Ectodermal cell (in vitro differentiated cells): ENCODE results near the gene KIAA2012.

Experiments
- H3K27ac ChIP-seq: 2 replicates; pipeline ENCODE4 v1.7.0; 2013; ENCODE audit warnings: mild to moderate bottlenecking, low read depth, low read length; ENCODE audit not compliant: insufficient read depth, poor library complexity, severe bottlenecking
- H3K27me3 ChIP-seq: 2 replicates; pipeline ENCODE4 v1.7.0; 2013; ENCODE audit warnings: mild to moderate bottlenecking, low read length; ENCODE audit not compliant: insufficient read depth, control insufficient read depth, poor library complexity, severe bottlenecking
- H3K36me3 ChIP-seq: one replicate; pipeline ENCODE4 v1.7.0; 2013; ENCODE audit warnings: low read length; ENCODE audit not compliant: control insufficient read depth, insufficient read depth
- H3K4me1 ChIP-seq: one replicate; pipeline ENCODE4 v1.7.0; 2013; ENCODE audit warnings: low read length; ENCODE audit not compliant: control insufficient read depth, insufficient read depth
- H3K4me3 ChIP-seq: 2 replicates; pipeline ENCODE4 v1.7.0; 2013; ENCODE audit warnings: low read depth, low read length, control low read depth; ENCODE audit not compliant: insufficient read depth
- H3K9me3 ChIP-seq: 2 replicates; pipeline ENCODE4 v1.7.0; 2013; ENCODE audit warnings: mild to moderate bottlenecking, low read length, moderate library complexity; ENCODE audit not compliant: control insufficient read depth
- WGBS, 2 experiments: methylation state at CpG; one replicate each; pipeline ENCODE4 v1.1.7; 2013; ENCODE audit warnings: missing lambda C conversion rate in 2 of 2; 5-methylcytosine and 5-hydroxymethylcytosine counted together

KIAA2012 gene

DNA sequence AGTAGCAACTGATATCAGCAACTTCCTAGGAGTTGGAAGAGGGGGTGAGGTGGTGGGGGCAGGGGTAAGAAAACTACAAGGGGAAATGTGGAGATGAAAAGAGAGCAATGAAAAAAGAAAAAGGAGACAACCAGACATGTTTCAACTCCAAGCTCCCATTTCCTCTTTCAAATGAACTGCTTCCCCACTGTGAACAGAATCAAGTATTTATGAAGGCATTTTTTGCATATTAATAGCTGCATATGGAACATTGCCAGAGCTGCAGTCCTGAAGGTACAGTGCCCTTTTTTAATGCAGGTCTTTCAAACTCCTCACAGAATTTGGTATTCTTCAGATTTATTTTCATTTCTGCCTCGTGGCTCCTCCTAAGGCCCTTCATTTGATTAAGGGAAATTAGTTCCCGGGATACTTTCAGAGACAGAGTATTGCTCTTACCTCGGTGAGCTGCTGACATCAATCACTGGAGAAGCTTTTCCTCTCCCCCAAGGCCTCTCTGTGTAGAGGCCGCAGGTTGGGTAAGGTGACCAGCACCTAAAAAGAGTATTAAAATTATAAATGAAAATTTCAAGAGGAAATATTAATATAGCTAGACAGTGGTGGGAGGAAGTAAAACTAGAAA, 68.4 kb downstream of the KIAA2012 start:
- no peak overlapping the region for H3K4me3 ChIP-seq
- no peaks in the 10 kb centered on the region for H3K36me3 ChIP-seq
- no peaks in the 10 kb centered on the region for H3K27me3 ChIP-seq
- H3K4me1 ChIP-seq: peaks cover 17% of the 10 kb centered on the region
- H3K9me3 ChIP-seq: no peaks in the 10 kb centered on the region
- 53 to 63% methylated on average over 3 of the region's 4 CpGs for WGBS, 2 experiments
- no peak overlapping the region for H3K27ac ChIP-seq

DNA sequence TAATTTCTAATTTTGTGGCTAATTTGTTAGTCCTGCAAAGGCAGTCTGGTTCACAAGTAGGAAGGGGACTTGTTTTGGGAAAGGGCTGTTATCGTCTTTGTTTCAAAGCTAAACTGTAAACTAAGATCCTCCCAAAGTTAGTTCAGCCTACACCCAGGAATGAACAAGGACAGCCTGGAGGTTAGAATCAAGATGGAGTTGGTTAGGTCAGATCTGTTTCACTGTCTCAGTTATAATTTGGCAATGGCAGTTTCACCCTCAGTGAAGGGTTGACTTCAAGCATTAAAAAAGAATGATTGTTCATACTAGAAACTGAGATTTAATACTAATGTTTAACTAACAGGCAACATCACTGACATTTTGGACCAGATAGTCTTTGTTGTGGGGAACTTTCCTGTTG, 69.5 kb downstream of the KIAA2012 start:
- Histone ChIP-seq H3K27me3 (no peaks in the 10 kb centered on the region), H3K27ac (no peak overlapping the region), H3K9me3 (no peaks in the 10 kb centered on the region), H3K4me3 (no peak overlapping the region), H3K36me3 (no peaks in the 10 kb centered on the region), H3K4me1 (peaks cover 26% of the 10 kb centered on the region)
- WGBS, 2 experiments: 94 to 100% methylated on average over 1 of the region's 1 CpG

- WGBS, 2 experiments: 47 to 59% methylated on average over 4 of the region's 4 CpGs
- no peak overlapping the region for H3K4me3 ChIP-seq
- no peaks in the 10 kb centered on the region for H3K27me3 ChIP-seq
- no peak overlapping the region for H3K27ac ChIP-seq
- H3K4me1 ChIP-seq: peaks cover 48% of the 10 kb centered on the region
- no peaks in the 10 kb centered on the region for H3K36me3 ChIP-seq
- H3K9me3 ChIP-seq: no peaks in the 10 kb centered on the region
Observed at GRCh38 chr2:202147775-202148174, 74.7 kb downstream of the KIAA2012 start.

DNA sequence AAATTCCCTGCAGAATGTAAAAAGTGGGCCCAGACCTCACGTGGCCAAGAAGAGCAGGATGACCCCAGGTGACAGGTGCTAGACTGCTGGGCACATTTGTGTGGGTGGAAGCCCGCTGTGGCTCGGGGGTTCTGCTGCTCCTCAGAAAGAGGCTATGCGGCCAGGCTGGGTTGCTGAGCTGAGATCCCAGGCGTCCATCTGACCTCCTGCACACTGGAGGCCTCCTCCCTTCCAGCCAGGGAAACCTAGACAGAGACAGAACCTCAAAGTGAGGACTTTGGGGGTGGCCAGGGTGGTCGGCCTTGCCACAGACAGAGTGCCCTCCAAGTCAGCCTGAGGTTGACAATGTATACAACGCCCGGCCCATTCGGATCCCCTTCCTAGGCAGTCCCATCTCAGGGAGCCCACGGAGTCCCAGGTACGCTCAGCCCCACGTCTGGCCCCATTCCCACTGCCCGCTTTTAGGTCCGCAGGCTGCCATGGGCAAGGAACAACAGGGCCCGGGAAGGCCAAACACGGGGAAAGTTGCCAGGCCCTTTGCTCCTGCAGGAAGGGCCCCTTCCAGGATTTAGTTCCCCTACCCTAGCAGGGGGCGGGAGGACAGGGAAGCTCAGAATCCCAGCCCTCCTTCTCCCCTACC, 75.6 kb downstream of the KIAA2012 start:
- Histone ChIP-seq H3K36me3 (no peaks in the 10 kb centered on the region), H3K4me3 (no peak overlapping the region), H3K27me3 (no peaks in the 10 kb centered on the region), H3K27ac (peak overlapping the region; percentile 93), H3K9me3 (no peaks in the 10 kb centered on the region), H3K4me1 (peaks cover 50% of the 10 kb centered on the region)
- WGBS, 2 experiments: 47 to 49% methylated on average over 17 of the region's 17 CpGs

DNA sequence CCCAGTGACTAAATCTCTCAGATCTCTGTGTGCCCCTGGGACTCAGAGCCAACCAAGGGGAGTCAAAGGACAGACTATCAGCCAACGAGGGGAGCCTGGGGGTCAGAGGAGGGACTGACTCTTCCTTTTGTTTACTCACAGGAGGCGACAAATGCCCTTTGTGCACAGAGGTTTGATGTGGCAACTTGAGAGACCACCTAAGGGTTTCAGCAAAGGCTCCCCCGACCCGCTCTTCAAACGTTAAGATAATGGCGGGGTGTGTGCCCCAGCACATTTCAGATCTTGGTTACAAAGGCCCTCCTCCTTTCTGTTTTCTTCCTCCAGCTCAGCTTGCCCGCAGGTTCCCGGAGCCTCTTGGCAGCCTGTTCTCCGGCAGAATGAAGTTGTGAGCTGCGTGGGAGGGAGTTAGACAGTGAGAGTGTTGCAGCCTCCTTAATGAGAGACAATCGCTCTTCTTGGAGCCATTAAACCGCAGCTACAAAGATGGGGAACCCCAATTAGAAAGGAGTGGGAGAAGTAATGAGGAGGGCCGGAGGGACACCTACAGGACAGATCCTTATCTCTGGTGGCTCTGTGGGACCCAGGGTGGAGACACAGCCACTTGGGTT, 76.2 kb downstream of the KIAA2012 start:
- Histone ChIP-seq H3K27ac (peak overlapping the region; percentile 93), H3K36me3 (no peaks in the 10 kb centered on the region), H3K27me3 (no peaks in the 10 kb centered on the region), H3K4me3 (no peak overlapping the region), H3K4me1 (peaks cover 51% of the 10 kb centered on the region), H3K9me3 (no peaks in the 10 kb centered on the region)
- 1 to 3% methylated on average over 13 of the region's 13 CpGs for WGBS, 2 experiments

DNA sequence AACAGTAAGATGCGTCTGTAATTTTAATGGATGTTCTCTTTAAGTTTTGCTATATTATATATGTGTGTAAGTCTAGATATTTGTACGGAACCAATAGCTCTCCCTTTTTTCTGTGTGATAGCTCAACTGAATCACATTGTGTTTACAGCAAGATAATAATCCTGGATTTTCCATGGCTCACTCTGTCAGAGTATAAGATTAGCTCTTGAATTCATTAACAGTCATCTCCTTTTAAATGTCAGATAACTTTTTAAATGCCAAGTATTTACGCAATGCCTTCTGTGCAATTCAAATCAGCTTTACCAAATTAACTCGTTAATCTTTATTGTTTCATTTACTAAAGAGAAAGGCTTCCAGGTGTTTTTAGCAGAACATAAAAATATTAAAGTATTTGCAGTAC, 76.9 kb downstream of the KIAA2012 start:
- no peak overlapping the region for H3K4me3 ChIP-seq
- H3K27ac ChIP-seq: peak overlapping the region; percentile 93

GRCh38 chr2:202152104-202152715, 79.2 kb downstream of the KIAA2012 start:
- Histone ChIP-seq H3K4me3 (no peak overlapping the region), H3K36me3 (no peaks in the 10 kb centered on the region), H3K9me3 (no peaks in the 10 kb centered on the region), H3K4me1 (peaks cover 39% of the 10 kb centered on the region), H3K27me3 (no peaks in the 10 kb centered on the region), H3K27ac (no peak overlapping the region)
- whole genome bisulfite sequencing, 2 experiments: 78 to 86% methylated on average over 4 to 5 of the region's 5 CpGs

More for the DNA sequence above, 76.9 kb downstream of the KIAA2012 start:
- WGBS, 2 experiments: 86 to 88% methylated on average over 3 to 4 of the region's 4 CpGs
- Histone ChIP-seq H3K27me3 (no peaks in the 10 kb centered on the region), H3K4me1 (peaks cover 48% of the 10 kb centered on the region), H3K9me3 (no peaks in the 10 kb centered on the region), H3K36me3 (no peaks in the 10 kb centered on the region)

DNA sequence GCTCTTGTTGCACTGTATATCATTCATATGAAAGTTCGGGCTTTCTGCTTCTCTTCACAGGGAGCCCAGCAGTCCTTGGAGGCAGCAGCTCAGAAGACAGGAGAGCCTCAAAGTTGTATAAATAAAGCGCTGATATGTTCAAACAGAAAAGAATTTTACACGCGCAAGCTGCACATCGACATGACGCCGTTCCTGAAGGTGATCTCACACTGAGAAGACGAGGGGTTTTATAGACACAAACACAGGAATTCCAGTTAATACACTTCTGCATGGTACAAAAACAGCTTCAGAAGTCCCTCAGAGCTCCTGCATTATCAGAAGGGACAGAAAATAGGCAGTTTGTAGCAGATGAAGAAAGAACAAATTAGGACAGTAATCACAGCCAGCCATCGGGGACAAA, 81.6 kb downstream of the KIAA2012 start:
- Histone ChIP-seq H3K27me3 (no peaks in the 10 kb centered on the region), H3K9me3 (no peaks in the 10 kb centered on the region)
- 90 to 92% methylated on average over 9 of the region's 9 CpGs for WGBS, 2 experiments

DNA sequence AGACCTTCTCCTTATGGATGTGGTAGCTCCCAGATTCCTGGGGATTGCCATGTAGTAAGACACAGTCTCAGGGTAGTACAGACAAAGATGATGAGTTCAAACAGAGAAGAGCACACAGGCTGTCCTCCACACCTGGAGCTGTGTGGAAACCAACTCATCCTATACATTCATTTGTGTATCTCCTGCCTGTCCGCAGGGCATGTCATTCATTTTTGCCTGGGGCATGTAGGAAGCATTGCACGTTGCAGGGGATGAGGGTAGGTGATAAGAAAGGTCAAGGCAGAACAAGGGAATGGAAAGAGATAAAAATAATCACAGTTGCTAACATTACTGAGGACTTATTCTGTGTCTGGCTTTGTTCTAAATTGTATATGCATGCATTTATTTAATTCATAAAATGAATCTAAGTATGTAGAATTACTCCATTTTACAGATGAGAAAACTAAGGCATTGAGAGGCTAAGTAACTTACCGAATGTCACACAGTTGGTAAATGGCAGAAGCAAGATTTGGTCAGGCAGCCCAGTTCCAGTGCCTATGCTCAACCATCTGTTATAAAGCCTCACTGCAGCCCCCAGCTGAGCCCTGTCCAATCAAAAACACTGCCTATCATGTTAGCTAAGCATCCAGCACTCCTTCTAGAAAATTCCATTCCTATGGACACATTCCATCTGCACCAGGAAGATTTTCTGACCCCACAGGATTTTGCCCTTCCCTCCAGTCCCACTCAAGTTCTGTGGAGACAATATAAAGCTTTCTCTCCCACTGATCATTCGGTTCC, 84.3 kb downstream of the KIAA2012 start:
- no peak overlapping the region for H3K27ac ChIP-seq
- no peaks in the 10 kb centered on the region for H3K36me3 ChIP-seq
- no peaks in the 10 kb centered on the region for H3K27me3 ChIP-seq
- WGBS, 2 experiments: 92 to 94% methylated on average over 4 of the region's 4 CpGs
- no peaks in the 10 kb centered on the region for H3K9me3 ChIP-seq
- no peak overlapping the region for H3K4me3 ChIP-seq
- peaks cover 10% of the 10 kb centered on the region for H3K4me1 ChIP-seq

More for the DNA sequence above, 81.6 kb downstream of the KIAA2012 start:
- Histone ChIP-seq H3K4me3 (no peak overlapping the region), H3K36me3 (no peaks in the 10 kb centered on the region), H3K27ac (no peak overlapping the region), H3K4me1 (peaks cover 15% of the 10 kb centered on the region)
